Inflammatory macrophage treated with lipopolysaccharide for 1 hour (primary cell): ENCODE measurements around the gene SLC4A11.
A peak's percentile ranks its signal among the peaks of the same experiment; 100 is the strongest.

Experiments
- DNase-seq, 2 donors: peaks; one replicate each; pipeline ENCODE4 v3.0.0-alpha.2; 2020 to 2022

The SLC4A11 gene

GRCh38 chr20:3245711-3246110 is 6.7 kb upstream of the SLC4A11 start:
- peak in 1 of 2 donors; percentile 9 for DNase-seq

- no peak for DNase-seq
Observed at GRCh38 chr20:3245156-3245555, 6.2 kb upstream of the SLC4A11 start.

- DNase-seq = no peak
Observed at GRCh38 chr20:3244613-3245012, 5.6 kb upstream of the SLC4A11 start.

- DNase-seq = no peak
Observed at GRCh38 chr20:3243718-3244358, 4.8 kb upstream of the SLC4A11 start.

GRCh38 chr20:3242172-3242692 is 3.2 kb upstream of the SLC4A11 start:
- no peak for DNase-seq

GRCh38 chr20:3240776-3241363 is 1.9 kb upstream of the SLC4A11 start:
- no peak for DNase-seq

GRCh38 chr20:3239867-3240775 is 1.1 kb upstream of the SLC4A11 start:
- DNase-seq = peak in 1 of 2 donors; percentile 11

- DNase-seq = no peak
Observed at GRCh38 chr20:3238616-3239025, 369 bp downstream of the SLC4A11 start.

- no peak for DNase-seq
Observed at GRCh38 chr20:3237958-3238615, 903 bp downstream of the SLC4A11 start.

GRCh38 chr20:3237011-3237957 is 1.7 kb downstream of the SLC4A11 start:
- DNase-seq = no peak

- DNase-seq = no peak
Observed at GRCh38 chr20:3235666-3236324, 3.2 kb downstream of the SLC4A11 start.

GRCh38 chr20:3233991-3234498 is 4.9 kb downstream of the SLC4A11 start:
- no peak for DNase-seq

- no peak for DNase-seq
Observed at GRCh38 chr20:3233131-3233990, 5.6 kb downstream of the SLC4A11 start.

GRCh38 chr20:3231889-3232588 is 7.0 kb downstream of the SLC4A11 start:
- no peak for DNase-seq

- DNase-seq = no peak
Observed at GRCh38 chr20:3231116-3231515, 7.9 kb downstream of the SLC4A11 start.

- no peak for DNase-seq
Observed at GRCh38 chr20:3229798-3230197, 9.2 kb downstream of the SLC4A11 start.

- DNase-seq = no peak
Observed at GRCh38 chr20:3229158-3229557, 9.8 kb downstream of the SLC4A11 start.

GRCh38 chr20:3228750-3229032 is 10.3 kb downstream of the SLC4A11 start:
- DNase-seq = no peak

GRCh38 chr20:3227936-3228749 is 10.8 kb downstream of the SLC4A11 start:
- DNase-seq = no peak
